ENCODE data around the gene CNGA4. TPM values are rescaled to one million over a fixed set of nuclear protein-coding genes. Genes with fewer than 3 reads are reported as not detected.

The CNGA4 gene
- total RNA-seq, 1 donor from 2014 or later, result not detected

GRCh38 chr11:6258571-6259081, 19.7 kb downstream of the CNGA4 start:
- H3F3A ChIP-seq (ENCODE audit: low read depth), result peaks cover 18% of the 10 kb centered on the region
- no peak overlapping the region for H3K27ac Mint-ChIP-seq
- H3K27ac ChIP-seq, result no peak overlapping the region
- H3K9me3 ChIP-seq (ENCODE audit: low read depth), result no peaks in the 10 kb centered on the region
- no peaks in the 10 kb centered on the region for H4K20me1 ChIP-seq (ENCODE audit: low read depth)
- peak overlapping the region; percentile 97 for H2AFZ ChIP-seq (replicated peaks)
- H3K9ac ChIP-seq, result no peak overlapping the region
- no peaks in the 10 kb centered on the region for H3K79me2 ChIP-seq (ENCODE audit: low read depth)
- H3K4me3 ChIP-seq, result peak overlapping the region; percentile 67
- H3K4me1 ChIP-seq, result peaks cover 21% of the 10 kb centered on the region
- H3K4me1 Mint-ChIP-seq, result peaks cover 3% of the 10 kb centered on the region
- H3K27me3 Mint-ChIP-seq (ENCODE audit: insufficient read depth, low read depth), result peaks cover 5% of the 10 kb centered on the region
- H3K27me3 ChIP-seq, result peaks cover 74% of the 10 kb centered on the region
- no peaks in the 10 kb centered on the region for H3K36me3 ChIP-seq
- DNase-seq (ENCODE audit: low spot score), result peak; percentile 64
- H3K9me3 Mint-ChIP-seq, result no peaks in the 10 kb centered on the region
- H3K4me3 Mint-ChIP-seq, result peak overlapping the region; percentile 83
- H3K36me3 Mint-ChIP-seq, result no peaks in the 10 kb centered on the region
- H3K4me2 ChIP-seq, result peak overlapping the region; percentile 89
- TF ChIP-seq CTCF (IDR thresholded peaks at IDR 0.05) (peak; percentile 14), EZH2 (IDR thresholded peaks at IDR 0.05) (no peak), EZH2phosphoT487 (IDR thresholded peaks at IDR 0.05) (no peak)

GRCh38 chr11:6260207-6260726, 21.4 kb downstream of the CNGA4 start:
- Mint-ChIP-seq H3K9me3 (no peaks in the 10 kb centered on the region), H3K27ac (no peak overlapping the region), H3K4me1 (peaks cover 3% of the 10 kb centered on the region), H3K27me3 (ENCODE audit: insufficient read depth, low read depth) (peaks cover 5% of the 10 kb centered on the region), H3K4me3 (no peak overlapping the region), H3K36me3 (no peaks in the 10 kb centered on the region)
- TF ChIP-seq CTCF (IDR thresholded peaks at IDR 0.05) (no peak), EZH2 (IDR thresholded peaks at IDR 0.05) (no peak), EZH2phosphoT487 (IDR thresholded peaks at IDR 0.05) (no peak)
- Histone ChIP-seq H3K4me3 (peak overlapping the region; percentile 67), H3K27me3 (peaks cover 68% of the 10 kb centered on the region), H3K9ac (no peak overlapping the region), H3K36me3 (no peaks in the 10 kb centered on the region), H3K4me2 (peak overlapping the region; percentile 89), H3K9me3 (ENCODE audit: low read depth) (no peaks in the 10 kb centered on the region), H3K4me1 (peaks cover 21% of the 10 kb centered on the region), H3K79me2 (ENCODE audit: low read depth) (no peaks in the 10 kb centered on the region), H2AFZ (replicated peaks) (peak overlapping the region; percentile 97), H3K27ac (no peak overlapping the region), H4K20me1 (ENCODE audit: low read depth) (no peaks in the 10 kb centered on the region), H3F3A (ENCODE audit: low read depth) (peaks cover 18% of the 10 kb centered on the region)
- no peak for DNase-seq (ENCODE audit: low spot score)

- no peaks in the 10 kb centered on the region for H3K36me3 ChIP-seq
- H3K4me3 ChIP-seq, result no peak overlapping the region
- DNase-seq (ENCODE audit: low spot score), result no peak
Measured at GRCh38 chr11:6263662-6264061, 24.8 kb downstream of the CNGA4 start.

GRCh38 chr11:6268820-6269219, 29.9 kb downstream of the CNGA4 start:
- Histone ChIP-seq H3K9ac (no peak overlapping the region), H3K4me1 (peaks cover 9% of the 10 kb centered on the region), H3K4me3 (no peak overlapping the region), H3K27me3 (no peaks in the 10 kb centered on the region), H3K36me3 (no peaks in the 10 kb centered on the region), H3K4me2 (no peak overlapping the region), H3K27ac (no peak overlapping the region), H3K9me3 (ENCODE audit: low read depth) (no peaks in the 10 kb centered on the region), H2AFZ (replicated peaks) (no peak overlapping the region), H3F3A (ENCODE audit: low read depth) (no peaks in the 10 kb centered on the region), H3K79me2 (ENCODE audit: low read depth) (no peaks in the 10 kb centered on the region), H4K20me1 (ENCODE audit: low read depth) (no peaks in the 10 kb centered on the region)
- H3K4me3 Mint-ChIP-seq, result no peak overlapping the region
- no peak for DNase-seq (ENCODE audit: low spot score)
- H3K36me3 Mint-ChIP-seq, result no peaks in the 10 kb centered on the region
- peaks cover 10% of the 10 kb centered on the region for H3K4me1 Mint-ChIP-seq
- H3K27ac Mint-ChIP-seq, result no peak overlapping the region
- H3K27me3 Mint-ChIP-seq (ENCODE audit: insufficient read depth, low read depth), result peaks cover 2% of the 10 kb centered on the region
- TF ChIP-seq EZH2phosphoT487 (IDR thresholded peaks at IDR 0.05), result no peak
- no peak for TF ChIP-seq EZH2 (IDR thresholded peaks at IDR 0.05)
- TF ChIP-seq CTCF (IDR thresholded peaks at IDR 0.05), result no peak
- H3K9me3 Mint-ChIP-seq, result peaks cover 5% of the 10 kb centered on the region

More at GRCh38 chr11:6263662-6264061, 24.8 kb downstream of the CNGA4 start:
- H3K4me2 ChIP-seq, result no peak overlapping the region
- no peaks in the 10 kb centered on the region for H4K20me1 ChIP-seq (ENCODE audit: low read depth)
- peaks cover 22% of the 10 kb centered on the region for H3K4me1 ChIP-seq
- Mint-ChIP-seq H3K9me3 (peaks cover 2% of the 10 kb centered on the region), H3K4me3 (no peak overlapping the region), H3K27ac (no peak overlapping the region), H3K27me3 (ENCODE audit: insufficient read depth, low read depth) (peaks cover 5% of the 10 kb centered on the region), H3K36me3 (no peaks in the 10 kb centered on the region), H3K4me1 (peaks cover 5% of the 10 kb centered on the region)
- H3K79me2 ChIP-seq (ENCODE audit: low read depth), result no peaks in the 10 kb centered on the region
- H3K9me3 ChIP-seq (ENCODE audit: low read depth), result no peaks in the 10 kb centered on the region
- peaks cover 9% of the 10 kb centered on the region for H3F3A ChIP-seq (ENCODE audit: low read depth)
- no peak for TF ChIP-seq EZH2 (IDR thresholded peaks at IDR 0.05)
- TF ChIP-seq EZH2phosphoT487 (IDR thresholded peaks at IDR 0.05), result no peak
- no peak overlapping the region for H3K9ac ChIP-seq
- peaks cover 34% of the 10 kb centered on the region for H3K27me3 ChIP-seq
- H2AFZ ChIP-seq (replicated peaks), result no peak overlapping the region
- no peak overlapping the region for H3K27ac ChIP-seq

Data from neural progenitor cell (in vitro differentiated cells).